Activated naive CD8-positive, alpha-beta T cell treated with anti-CD3 and anti-CD28 coated beads, Interleukin-2, amount 50 U/mL, for 16 hours (primary cell): Measurements from ENCODE around the gene CD3E.
"Not testable (repeated sequence)": the region's sequence is repeated elsewhere in the genome, so short reads cannot be mapped to it uniquely, and the experiment has no call there.

ENCODE experiments used
- DNase-seq: peaks from one replicate; pipeline ENCODE4 v3.0.0-alpha.2; 2020; ENCODE audit warnings: low read depth, low spot score

The CD3E gene

GRCh38 chr11:118290923-118291322, 13.6 kb upstream of the CD3E start:
- DNase-seq: no peak

DNA sequence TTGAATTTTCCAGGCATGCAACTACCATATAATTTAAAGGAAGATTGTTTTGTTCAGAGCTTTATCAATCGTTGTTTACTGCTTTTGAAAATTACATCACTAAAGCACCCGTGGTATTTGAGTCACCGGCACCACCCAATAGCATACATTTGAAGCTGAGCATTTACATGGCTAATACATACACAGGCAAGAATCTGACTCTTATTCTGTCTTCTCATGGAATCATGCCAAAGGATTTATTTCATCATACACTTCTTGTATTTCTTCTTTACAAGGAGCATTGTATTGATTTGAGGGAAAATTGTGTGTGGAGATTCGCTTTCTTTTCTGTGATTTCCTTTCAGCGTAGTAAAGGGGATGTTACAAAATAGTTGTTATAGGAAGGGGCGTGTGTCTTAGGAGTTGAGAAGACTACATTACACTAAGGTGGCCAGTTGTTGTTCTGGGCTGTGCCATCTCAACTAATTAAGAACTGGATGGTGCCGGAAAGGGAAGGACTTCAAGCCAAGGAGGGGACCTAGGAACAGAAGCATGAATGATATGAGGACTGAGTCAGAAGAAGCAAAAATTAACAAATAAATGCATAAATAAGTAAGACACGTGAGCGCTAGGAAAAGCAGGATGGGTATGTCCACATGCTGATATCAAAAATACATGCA, 12.9 kb upstream of the CD3E start:
- DNase-seq: no peak

GRCh38 chr11:118294053-118294452, 10.5 kb upstream of the CD3E start:
- DNase-seq: no peak

GRCh38 chr11:118295199-118295598, 9.3 kb upstream of the CD3E start:
- DNase-seq: no peak

DNA sequence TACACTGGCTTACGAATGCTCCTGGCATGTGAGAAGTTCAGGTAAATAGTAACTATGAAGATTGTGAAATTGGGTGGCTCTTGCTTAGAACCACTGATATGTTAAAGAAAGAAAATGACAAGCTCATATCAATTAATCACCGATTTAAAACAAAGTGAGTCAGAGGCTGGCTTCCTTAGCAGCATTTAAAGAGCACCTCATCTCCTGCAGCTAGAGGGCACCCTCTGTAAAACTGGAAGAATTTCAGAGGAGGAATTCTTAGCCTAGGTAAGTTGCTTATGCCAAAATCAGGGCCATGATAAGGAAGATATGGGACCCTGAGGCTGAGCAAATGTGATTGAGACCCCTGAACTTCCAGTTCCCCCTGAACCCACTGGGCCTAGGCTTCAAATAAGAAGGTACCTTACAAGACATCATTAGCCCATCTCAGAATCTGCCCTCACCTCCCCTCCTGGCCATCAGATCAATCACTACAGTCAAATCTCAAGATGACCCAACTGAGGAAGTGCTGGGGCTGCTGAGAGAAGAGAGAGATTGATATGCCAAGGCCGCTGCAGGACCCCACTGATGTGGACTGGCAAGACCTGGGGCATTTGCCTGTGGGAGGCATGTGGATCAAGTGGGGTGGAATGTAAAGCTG, 8.6 kb upstream of the CD3E start:
- DNase-seq: no peak

DNA sequence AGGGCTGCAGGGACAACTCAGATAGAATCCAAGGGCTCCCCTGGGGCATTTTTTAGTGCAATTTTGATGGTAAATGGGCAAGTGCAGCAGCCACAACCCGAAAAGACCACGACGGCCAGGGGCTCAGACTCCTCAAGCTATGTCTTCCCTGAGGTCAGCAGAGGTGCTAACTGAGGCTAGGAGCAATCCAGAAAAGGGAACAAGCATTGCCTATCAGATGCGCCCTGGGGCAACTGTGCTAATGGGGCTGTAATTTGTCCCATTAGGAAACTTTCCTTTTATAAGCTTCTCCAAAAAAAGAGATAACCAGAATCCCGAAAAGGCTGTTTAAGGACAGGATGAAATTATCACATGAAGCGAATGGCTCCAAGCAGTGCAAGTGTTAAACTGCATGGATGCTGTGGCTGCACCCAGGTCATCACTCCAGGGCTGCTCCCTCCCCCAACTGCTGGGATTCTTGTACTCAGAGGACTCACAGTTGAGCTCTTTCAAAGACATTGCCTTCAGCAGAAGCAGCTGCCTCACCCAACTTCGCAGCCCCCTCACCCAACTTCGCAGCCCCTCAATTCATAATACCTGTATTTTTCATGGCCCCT, 2.8 kb upstream of the CD3E start:
- no peak for DNase-seq

DNA sequence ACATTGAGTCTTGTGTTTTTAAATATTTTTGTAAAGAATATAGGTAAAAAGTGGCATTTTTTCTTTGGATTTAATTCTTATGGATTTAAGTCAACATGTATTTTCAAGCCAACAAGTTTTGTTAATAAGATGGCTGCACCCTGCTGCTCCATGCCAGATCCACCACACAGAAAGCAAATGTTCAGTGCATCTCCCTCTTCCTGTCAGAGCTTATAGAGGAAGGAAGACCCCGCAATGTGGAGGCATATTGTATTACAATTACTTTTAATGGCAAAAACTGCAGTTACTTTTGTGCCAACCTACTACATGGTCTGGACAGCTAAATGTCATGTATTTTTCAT, 333 bp upstream of the CD3E start:
- no peak for DNase-seq

- DNase-seq: no peak
These were observed 1.2 kb downstream of the CD3E start for GRCh38 chr11:118305726-118306125.

DNA sequence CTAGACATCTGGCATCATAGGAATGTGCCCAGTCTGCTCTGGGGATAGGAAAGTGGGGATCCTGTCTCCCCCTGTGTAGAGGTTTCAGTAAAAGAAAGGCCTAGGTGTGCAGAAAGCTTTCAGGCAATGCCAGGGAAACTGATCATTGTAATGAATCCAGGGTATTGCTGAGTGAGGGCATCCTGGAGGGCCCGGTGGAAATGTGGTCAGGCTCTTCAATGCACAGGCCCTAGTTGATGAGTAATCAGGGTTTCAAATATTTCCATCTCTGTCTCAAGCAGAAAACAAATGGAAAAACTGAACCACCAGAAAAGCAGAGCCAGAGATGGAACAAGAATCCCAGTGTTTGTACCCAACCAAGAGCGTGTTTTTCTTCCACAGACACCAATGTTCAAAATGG, 2.0 kb downstream of the CD3E start:
- DNase-seq: no peak

- DNase-seq: not testable (repeated sequence)
These were observed 4.5 kb downstream of the CD3E start for GRCh38 chr11:118308995-118309528.

- DNase-seq: no peak
These were observed 5.7 kb downstream of the CD3E start for GRCh38 chr11:118310271-118310670.

DNA sequence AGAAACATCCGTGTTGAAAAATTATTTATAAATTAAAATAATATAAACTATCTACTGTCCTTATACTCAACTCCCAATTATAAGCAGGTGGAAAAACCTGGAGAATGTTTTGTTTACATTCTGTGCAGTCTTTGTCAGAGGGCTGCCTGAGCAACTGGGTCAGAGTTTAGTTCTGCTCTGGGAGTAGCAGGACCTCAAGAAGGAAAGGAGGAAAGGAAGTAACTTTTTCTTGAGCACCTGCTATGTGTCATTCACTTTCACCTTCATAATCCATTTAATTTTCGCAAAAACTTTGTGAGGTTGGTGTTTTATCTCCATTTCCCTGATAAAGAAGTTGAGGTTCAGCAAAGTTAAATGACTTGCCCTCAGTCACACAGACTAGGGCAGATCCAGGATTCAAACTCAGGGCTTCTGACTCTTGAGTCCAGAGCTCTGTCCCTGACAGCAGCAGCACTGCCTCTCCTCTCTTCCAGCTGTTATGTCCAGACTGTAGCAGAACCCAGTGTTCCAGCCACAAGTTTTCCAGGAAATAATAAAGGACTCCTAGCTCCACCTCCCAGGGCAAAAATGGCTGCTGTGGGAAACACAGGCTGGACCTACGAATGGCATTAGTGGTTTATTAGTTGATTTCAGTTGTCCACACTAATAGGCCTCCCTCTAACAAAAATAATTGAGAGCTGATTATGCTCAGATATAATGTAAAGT, 6.4 kb downstream of the CD3E start:
- DNase-seq: no peak

DNA sequence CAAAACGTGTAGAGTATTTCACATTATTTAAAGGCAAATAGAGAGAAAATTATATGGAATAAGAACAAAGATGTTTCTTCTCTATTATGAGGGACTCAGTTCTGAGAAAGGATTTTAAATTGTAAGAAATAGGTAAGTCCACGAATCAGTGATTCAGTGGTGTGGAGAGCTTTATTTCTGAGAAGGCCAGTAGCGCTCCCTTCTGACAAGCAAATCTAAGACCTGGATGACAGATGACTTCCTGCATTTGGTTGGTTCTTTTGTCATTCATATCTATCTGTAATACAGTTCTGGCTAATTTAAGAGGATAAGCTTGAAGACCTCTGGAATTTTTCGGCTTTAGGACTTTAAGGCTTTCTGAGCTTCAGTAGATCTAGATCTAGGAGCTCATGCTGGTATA, 7.0 kb downstream of the CD3E start:
- no peak for DNase-seq

DNA sequence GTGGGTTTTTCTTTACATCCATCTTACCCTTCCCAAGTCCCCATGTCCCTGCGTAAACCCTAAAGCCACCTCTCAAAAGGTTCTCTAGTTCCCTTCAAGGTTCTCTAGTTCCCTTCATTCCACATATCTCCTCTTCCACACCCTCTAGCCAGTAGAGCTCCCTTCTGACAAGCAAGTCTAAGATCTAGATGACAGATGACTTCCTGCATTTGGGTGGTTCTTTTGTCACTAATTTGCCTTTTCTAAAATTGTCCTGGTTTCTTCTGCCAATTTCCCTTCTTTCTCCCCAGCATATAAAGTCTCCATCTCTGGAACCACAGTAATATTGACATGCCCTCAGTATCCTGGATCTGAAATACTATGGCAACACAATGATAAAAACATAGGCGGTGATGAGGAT, 7.8 kb downstream of the CD3E start:
- DNase-seq: no peak

GRCh38 chr11:118313242-118313641, 8.7 kb downstream of the CD3E start:
- DNase-seq: no peak

- no peak for DNase-seq
These were observed 10.5 kb downstream of the CD3E start for GRCh38 chr11:118314988-118315411.

DNA sequence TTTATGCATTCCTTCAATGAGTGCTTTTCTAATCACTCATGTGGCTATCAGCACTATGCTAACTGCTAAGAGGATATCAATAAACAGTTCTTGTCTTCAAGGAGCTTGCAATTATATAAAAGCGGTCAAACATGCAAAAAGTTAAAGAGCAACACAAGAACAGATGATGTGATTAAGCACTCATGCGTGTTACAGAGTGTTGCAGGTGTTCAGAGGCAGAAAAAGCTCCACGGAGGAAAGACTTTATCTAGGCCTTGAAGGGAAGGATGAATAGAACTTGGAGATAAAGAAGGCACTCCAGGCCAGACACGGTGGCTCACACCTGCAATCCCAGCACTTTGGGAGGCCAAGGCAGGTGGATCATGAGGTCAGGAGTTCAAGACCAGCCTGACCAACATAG, 13.6 kb downstream of the CD3E start:
- DNase-seq: no peak

DNA sequence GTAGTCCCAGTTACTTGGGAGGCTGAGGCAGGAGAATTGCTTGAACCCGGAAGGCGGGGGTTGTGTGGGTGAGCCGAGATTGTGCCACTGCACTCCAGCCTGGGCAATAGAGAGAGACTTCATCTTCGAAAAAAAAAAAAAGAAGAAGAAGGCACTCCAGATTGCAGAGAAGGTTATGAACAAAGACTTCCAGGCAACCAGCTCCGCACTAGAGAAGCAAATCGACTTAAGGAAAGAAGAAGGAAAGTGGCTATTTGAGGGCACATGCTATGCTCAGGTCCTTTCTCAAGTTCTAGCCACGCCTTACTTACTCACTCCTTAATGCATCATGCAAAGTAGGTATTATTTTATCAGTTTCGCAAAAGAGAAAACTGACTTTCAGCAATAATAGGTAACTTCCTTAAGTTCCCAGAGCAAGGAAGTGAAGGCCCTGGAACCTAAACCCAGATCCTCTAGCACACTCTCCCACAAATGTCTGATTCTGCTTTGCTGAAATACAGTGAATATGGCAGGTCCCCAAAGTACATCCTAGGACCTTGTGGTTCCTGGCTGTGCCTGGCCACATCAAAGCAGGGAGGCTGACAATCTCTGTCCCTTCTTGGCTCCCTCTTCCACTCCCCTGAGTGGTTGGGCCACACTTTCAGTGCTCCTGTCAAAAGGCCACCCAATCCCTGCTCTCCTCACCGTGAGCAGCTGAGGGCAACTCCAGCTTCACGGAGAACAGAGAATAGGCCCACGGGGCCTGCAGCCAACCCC, 14.2 kb downstream of the CD3E start:
- DNase-seq: no peak

DNA sequence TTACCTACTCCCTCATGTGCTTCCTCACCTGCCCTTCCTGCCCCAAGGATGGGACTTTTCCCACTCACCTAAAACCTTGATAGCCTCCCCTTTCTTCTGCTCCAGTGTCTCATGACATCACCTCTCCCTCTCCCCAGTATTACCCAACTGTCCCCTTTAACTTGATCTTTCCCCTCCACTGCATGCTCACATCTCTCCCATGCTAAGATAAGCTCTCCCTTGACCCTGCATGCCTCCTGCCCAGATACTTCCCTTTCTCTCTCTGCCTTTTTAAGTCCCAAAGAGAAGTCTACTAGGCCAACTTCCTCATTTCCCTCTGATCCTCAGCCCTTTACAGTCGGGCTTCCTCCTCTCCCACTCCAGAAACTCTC, 14.8 kb downstream of the CD3E start:
- no peak for DNase-seq

- no peak for DNase-seq
These were observed 16.0 kb downstream of the CD3E start for GRCh38 chr11:118320515-118320914.

- DNase-seq: no peak
These were observed 17.0 kb downstream of the CD3E start for GRCh38 chr11:118321386-118322082.
